Fibroblast of lung (primary cell): ENCODE results near the gene PLEKHB2.

Source experiments
- EZH2 ChIP-seq: IDR thresholded peaks from 2 replicates; pipeline ENCODE4 v1.5.1; 2012; ENCODE audit warnings: low read length, control low read depth, mild to moderate bottlenecking; ENCODE audit errors: missing control alignments
- TF ChIP-seq, protein P1 (sequence below), 2 donors: IDR thresholded peaks in 1 of 2; conservative IDR thresholded peaks in 1 of 2; 1 replicate in 1 of 2; 2 replicates in 1 of 2; pipeline ENCODE4 v1.5.1; 2011 to 2012; ENCODE audit warnings: low read length in 2 of 2, control low read depth in 1 of 2, inconsistent platforms in 1 of 2, low read depth in 1 of 2, mild to moderate bottlenecking in 1 of 2

DNA sequence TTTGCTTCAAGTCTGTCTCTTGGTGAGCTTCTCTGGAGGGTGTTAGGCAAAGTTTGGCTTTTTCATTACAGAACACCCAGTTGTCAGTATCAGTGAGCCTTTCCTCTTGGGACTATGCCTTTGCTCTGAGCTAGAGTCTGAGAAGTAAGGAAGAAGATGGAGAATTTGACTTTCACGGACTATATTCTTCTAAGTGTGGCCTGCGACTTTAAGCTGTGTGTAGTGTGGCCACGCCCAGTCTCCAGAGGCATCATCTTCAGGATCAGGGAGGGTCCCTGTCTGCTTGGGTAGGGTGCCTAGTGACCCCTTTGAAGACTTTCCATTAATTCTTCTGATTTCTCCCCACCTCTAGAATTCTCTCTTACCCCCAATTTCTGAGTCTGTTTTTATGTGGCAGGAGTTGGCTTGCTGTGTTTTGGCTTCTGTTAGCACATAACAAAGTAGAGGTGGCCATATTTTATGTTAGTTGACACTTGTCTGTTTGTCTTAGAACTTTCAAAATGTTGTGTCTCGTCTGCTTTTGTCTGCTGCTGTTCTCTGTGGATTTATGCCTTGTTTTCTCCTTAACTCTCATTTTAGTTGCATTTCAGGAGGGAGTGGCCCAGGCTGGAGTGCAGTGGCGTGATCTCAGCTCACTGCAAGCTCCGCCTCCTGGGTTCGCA is 8.6 kb downstream of the PLEKHB2 start:
- TF ChIP-seq, protein P1, sequence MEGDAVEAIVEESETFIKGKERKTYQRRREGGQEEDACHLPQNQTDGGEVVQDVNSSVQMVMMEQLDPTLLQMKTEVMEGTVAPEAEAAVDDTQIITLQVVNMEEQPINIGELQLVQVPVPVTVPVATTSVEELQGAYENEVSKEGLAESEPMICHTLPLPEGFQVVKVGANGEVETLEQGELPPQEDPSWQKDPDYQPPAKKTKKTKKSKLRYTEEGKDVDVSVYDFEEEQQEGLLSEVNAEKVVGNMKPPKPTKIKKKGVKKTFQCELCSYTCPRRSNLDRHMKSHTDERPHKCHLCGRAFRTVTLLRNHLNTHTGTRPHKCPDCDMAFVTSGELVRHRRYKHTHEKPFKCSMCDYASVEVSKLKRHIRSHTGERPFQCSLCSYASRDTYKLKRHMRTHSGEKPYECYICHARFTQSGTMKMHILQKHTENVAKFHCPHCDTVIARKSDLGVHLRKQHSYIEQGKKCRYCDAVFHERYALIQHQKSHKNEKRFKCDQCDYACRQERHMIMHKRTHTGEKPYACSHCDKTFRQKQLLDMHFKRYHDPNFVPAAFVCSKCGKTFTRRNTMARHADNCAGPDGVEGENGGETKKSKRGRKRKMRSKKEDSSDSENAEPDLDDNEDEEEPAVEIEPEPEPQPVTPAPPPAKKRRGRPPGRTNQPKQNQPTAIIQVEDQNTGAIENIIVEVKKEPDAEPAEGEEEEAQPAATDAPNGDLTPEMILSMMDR (conservative IDR thresholded peaks at IDR 0.05 in 1 of 2, IDR thresholded peaks at IDR 0.05 in 1 of 2; ENCODE audit: low read depth in 1 of 2, low read length in 2 of 2): no peak
- no peak for TF ChIP-seq EZH2
